GM21526 (cell line): ENCODE data around the gene DMAP1.

Experiments
- ATAC-seq: cut with Tn5 transposase; IDR thresholded peaks from one replicate; pipeline ENCODE4 v1.9.1; 2021; ENCODE audit warnings: moderate library complexity; ENCODE audit not compliant: unreplicated experiment, low FRiP score

Gene DMAP1

GRCh38 chr1:44227211-44227610, 13.9 kb downstream of the DMAP1 start:
- ATAC-seq: no peak

- ATAC-seq: no peak
These were observed 14.9 kb downstream of the DMAP1 start for GRCh38 chr1:44228218-44228617.

GRCh38 chr1:44229435-44230167, 16.3 kb downstream of the DMAP1 start:
- ATAC-seq: no peak

GRCh38 chr1:44230796-44231195, 17.5 kb downstream of the DMAP1 start:
- no peak for ATAC-seq

GRCh38 chr1:44233593-44233992, 20.3 kb downstream of the DMAP1 start:
- ATAC-seq: no peak

- ATAC-seq: no peak
These were observed 22.5 kb downstream of the DMAP1 start for GRCh38 chr1:44235808-44236207.

GRCh38 chr1:44236490-44237272, 23.4 kb downstream of the DMAP1 start:
- no peak for ATAC-seq

GRCh38 chr1:44237721-44238457, 24.6 kb downstream of the DMAP1 start:
- ATAC-seq: peak; percentile 69

GRCh38 chr1:44238660-44239059, 25.4 kb downstream of the DMAP1 start:
- ATAC-seq: no peak

GRCh38 chr1:44239331-44239960, 26.2 kb downstream of the DMAP1 start:
- ATAC-seq: no peak

GRCh38 chr1:44239961-44240371, 26.7 kb downstream of the DMAP1 start:
- no peak for ATAC-seq

- no peak for ATAC-seq
These were observed 27.8 kb downstream of the DMAP1 start for GRCh38 chr1:44240802-44241671.

- ATAC-seq: no peak
These were observed 29.5 kb downstream of the DMAP1 start for GRCh38 chr1:44242746-44243145.

- no peak for ATAC-seq
These were observed 30.7 kb downstream of the DMAP1 start for GRCh38 chr1:44243782-44244495.

- no peak for ATAC-seq
These were observed 31.7 kb downstream of the DMAP1 start for GRCh38 chr1:44244986-44245385.

GRCh38 chr1:44246806-44247205, 33.5 kb downstream of the DMAP1 start:
- ATAC-seq: no peak

GRCh38 chr1:44249543-44249942, 36.3 kb downstream of the DMAP1 start:
- no peak for ATAC-seq

- ATAC-seq: no peak
These were observed 37.0 kb downstream of the DMAP1 start for GRCh38 chr1:44250068-44250781.

GRCh38 chr1:44251486-44251885, 38.2 kb downstream of the DMAP1 start:
- ATAC-seq: no peak
